GM19025 (cell line): ENCODE measurements around the gene ADGRE3.
"Not testable (repeated sequence)": the region's sequence is repeated elsewhere in the genome, so short reads cannot be mapped to it uniquely, and the experiment has no call there.

Source experiments
- ATAC-seq: cut with Tn5 transposase; IDR thresholded peaks from one replicate; pipeline ENCODE4 v1.9.1; 2021; ENCODE audit warnings: mild to moderate bottlenecking, low read depth, moderate library complexity; ENCODE audit not compliant: unreplicated experiment

The ADGRE3 gene

DNA sequence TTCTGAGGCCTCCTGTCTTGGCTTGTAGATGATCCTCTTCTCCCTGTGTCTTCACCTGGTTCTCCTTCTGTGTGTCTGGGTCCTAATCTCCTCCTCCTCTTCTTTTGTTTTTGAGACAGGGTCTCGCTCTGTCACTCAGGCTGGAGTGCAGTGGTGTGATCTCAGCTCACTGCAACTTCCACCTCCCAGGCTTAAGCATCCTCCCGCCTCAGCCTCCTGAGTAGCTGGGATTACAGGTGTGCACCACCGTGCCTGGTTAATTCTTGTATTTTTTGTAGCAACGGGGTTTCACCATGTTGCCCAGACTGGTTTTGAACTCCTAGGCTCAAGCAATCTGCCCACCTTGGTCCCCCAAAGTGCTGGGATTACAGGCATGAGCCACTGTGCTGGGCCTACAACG, 62.4 kb downstream of the ADGRE3 start:
- not testable (repeated sequence) for ATAC-seq

DNA sequence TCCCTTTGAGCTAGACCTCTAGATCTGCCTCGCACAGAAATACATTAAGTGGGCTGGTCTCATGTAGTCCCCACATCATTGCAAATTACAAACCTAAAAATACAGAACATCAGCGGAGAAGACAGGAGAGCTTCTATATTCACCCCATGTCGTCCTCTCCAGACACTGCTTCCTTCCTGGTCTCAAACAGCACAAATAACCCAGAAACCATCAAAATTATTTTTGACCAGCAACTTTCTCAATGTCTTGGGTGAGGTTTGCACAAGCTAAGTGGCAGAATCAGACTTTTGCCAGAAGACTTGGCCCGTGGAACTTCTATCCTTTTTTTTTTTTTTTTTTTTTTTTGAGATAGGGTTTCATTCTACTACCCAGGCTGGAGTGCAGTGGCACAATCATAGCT, 63.6 kb downstream of the ADGRE3 start:
- no peak for ATAC-seq

DNA sequence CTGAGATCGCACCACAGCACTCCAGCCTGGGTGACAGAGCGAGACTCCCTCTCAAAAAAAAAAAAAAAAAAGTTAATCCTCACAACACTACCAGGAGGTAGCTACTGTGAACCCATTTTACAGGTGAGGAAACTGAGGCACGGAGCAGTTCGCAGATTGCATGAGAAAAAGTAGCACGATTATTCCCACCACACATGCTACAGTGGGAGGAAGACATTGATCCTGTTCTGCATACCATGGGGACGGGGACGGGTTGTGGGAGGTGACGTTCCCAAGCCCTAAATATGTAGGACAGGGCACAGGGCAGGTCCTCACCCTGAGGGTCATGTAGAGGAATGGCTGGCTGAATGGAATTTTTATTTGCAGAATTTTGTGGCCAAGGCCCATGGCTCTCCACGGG, 68.0 kb downstream of the ADGRE3 start:
- ATAC-seq: no peak

DNA sequence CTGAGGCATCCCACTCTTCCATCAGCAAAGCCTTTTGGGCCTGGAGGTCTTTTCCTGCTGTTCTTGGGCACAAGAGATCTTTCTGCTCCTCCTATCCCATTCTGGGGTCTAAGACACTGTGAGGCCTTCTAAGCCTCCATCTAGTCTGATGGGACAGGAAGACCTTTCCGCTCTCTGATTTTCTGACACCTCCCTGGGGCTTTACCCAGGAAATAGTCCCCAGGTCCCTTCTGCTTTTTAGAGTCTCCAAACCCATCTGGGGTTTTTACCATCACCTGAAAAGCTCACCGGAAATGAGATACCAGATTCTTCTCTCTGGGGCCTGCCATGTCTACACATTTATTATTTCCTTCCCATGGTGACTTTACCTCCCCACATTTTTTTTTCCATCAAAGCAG, 70.7 kb downstream of the ADGRE3 start:
- peak; percentile 80 for ATAC-seq

DNA sequence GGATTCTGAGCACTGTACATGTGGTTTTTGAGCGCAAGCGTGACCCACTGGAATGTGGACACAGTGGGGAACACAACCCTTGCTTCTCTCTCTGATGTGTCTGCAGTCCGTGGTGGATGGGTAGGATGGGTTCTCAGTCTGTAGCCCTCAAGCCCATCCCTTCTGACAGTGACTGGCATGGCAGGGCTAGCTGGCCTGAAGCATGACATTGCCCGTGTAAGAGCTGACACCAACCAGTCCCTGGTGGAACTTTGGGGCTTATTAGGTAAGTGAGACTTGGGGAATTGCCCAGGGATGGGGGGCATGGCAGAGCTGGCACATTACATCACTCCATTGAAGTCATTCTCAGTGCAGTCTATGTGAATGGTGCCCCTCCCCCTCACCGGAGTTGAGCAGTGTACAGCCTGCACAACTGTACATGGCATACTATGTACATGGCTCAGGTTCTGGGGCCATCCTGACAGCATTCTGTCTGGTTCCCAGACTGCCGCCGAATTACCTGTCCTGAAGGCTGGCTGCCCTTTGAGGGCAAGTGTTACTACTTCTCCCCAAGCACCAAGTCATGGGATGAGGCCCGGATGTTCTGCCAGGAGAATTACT, 75.0 kb downstream of the ADGRE3 start:
- ATAC-seq: no peak

DNA sequence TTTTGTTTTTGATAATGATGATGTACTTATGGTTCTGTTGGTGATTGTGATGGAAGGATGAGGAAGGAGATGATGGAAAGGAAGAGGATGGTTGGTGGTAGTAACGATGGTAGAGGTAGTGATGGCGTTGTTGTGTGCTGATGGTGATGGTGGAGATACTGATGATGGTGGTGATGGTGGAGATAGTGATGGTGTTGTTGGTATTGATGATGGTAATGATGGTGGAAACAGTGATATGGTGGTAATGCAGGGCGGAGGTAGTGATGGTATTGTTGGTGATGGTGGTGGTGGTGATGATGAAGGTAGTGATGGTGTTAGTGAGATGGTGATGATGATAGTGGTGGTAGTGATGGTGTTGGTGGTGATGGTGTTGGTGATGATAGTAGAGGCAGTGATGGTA, 79.1 kb downstream of the ADGRE3 start:
- ATAC-seq: no peak

DNA sequence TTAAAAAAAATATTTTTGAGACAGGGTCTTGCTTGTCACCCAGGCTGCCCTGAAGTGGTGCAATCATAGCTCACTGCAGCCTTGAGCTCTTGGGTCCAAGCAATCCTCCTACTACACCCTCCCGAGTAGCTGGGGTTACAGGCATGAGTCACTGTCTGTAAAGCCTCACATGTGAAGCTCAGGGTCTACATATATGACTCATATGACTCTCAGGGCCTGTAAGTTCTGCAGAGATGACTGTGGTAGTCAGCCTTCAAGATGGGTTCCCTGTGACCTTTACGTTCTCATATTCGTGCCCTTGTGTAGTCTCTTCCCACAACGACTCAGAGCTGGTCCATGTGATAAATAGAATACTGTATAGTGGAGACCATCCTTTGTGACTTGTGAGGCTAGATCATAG, 85.2 kb downstream of the ADGRE3 start:
- ATAC-seq: not testable (repeated sequence)

DNA sequence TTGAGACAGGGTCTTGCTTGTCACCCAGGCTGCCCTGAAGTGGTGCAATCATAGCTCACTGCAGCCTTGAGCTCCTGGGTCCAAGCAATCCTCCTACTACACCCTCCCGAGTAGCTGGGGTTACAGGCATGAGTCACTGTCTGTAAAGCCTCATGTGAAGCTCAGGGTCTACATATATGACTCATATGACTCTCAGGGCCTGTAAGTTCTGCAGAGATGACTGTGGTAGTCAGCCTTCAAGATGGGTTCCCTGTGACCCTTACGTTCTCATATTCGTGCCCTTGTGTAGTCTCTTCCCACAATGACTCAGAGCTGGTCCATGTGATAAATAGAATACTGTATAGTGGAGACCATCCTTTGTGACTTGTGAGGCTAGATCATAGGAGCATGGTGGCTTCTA, 89.5 kb downstream of the ADGRE3 start:
- peak; percentile 56 for ATAC-seq

DNA sequence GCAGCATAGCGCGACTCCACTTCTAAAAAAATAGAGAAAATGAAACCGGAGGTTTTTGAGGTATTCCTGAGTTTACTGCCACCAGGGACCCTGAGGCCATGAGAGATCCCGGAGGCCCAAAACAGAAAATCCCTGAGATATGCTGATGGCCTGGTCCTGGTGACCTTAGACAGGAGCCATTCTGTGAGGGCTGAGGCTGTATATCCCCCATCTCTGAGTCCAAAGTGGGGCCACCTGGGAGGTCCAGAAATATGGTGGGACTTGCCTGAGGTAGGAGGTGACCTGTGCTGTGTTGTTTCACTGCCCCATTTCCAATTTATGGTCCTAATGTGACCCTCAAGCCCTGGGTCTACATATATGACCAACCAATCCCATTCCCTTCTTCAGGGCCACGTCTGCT, 90.3 kb downstream of the ADGRE3 start:
- not testable (repeated sequence) for ATAC-seq

DNA sequence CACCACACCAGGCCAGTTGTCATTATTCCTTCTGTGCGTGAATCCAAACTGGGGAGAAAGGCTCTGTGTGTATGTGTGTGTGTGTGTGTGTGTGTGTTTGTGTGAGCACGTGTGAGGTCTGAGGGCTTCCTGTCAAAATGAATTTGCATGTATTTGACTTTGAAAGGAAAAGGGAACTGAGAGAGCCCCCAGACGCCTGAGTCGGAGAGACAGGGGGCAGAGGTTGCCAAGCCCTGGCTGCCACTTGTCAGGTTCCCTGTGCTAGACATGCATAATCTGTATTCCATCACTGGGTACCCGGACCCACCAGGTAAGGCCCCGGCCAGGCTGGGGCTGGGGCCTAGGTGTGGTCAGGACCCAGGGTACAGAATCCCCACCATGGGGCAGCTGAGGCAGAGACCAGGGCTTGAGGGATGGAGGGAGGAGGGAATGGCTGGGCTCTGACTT, 91.7 kb downstream of the ADGRE3 start, which contains the start of gene CLEC17A:
CLEC17A (plus strand) TSS at position 191 of the 447 bp plus-strand sequence; CDS start at position 268, 77 bp downstream.
- no peak for ATAC-seq

DNA sequence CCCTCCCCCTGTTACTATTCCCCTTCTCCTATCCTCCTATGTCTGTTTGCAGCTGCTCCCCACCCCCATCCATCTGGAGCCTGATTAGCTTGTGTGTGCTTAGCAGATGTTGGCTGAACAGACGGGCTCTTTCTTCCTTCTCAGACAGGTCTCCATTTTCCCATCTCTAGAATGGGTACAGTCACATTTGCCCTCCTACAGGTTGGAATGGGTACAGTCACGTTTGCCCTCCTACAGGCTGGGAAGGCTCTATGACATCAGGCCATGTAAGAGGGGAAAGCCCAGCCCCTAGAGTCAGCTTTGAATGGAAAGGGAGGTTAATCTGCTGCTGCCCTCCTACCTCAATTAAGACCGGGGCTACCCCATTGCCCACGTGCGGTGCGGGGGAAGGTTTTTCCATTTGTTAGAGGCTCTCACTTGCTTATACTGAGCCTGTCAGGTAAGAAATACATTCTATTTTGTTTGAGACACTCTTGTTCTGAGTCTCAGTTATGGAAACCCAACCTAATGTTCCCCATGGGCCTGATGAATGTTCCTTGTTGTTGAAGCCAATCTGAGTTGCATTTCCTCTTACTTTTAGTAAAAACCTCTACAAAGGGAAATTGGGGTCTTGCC, 93.9 kb downstream of the ADGRE3 start:
- ATAC-seq: no peak

DNA sequence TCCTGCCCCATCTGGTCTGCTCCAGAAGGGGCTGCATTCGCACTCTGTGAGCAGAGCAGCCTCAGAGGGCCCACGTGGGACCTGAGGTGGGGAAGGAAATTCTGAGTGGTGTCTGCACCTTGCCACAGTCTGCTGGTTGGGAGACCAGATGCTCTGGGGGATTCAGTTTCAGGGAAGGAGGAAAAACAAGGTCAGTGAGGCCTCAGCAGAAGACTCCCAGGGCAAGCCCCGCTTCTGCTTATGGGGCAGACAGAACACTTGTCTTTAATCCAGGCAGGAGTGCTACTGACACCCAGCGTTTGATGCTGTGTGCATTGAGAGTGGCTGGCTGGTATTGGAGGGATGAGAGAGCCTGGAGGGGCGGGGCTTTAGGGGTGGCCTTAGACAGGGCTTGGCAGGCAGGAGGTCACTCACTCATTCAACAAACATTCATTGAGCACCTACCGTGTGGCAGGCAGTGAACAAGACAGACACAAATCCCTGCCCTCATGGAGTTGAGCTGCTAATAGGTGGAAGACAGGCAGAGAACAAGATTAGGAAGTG, 96.7 kb downstream of the ADGRE3 start:
- ATAC-seq: no peak

DNA sequence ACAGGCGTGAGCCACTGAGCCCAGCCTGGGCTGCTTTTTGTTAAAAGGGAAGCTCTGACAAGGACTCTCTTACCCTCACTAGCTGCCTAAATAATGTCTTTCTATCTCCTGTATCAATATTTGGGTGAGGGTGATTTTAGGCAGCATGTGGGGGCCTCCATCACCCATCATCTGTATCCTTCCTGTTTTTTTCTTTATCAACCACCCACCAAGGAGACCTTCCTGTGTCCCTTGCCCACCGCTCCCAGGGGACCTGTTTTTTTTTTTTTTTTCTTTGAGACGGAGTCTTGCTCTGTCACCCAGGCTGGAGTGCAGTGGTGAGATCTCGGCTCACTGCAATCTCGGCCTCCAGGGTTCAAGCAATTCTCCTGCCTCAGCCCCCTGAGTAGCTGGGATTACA, 97.4 kb downstream of the ADGRE3 start:
- ATAC-seq: no peak

DNA sequence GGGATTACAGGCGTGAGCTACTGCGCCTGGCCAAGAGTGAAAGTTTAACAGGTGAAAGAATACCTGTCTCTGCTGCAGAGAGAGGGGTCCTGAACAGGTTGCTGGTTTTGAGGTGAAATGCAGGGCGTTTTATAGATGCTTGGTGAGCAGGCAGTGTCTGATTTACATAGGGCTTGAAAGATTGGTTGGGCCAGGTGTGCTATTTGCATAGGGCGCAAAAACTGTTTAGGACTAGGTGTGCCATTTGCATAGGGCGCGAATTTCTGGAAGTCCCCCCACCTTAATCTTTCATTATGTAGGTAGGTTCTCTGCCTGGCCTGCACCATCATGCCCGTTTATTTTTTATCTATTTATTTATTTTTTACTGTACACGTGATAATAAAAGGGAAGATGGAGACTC, 98.3 kb downstream of the ADGRE3 start:
- no peak for ATAC-seq

DNA sequence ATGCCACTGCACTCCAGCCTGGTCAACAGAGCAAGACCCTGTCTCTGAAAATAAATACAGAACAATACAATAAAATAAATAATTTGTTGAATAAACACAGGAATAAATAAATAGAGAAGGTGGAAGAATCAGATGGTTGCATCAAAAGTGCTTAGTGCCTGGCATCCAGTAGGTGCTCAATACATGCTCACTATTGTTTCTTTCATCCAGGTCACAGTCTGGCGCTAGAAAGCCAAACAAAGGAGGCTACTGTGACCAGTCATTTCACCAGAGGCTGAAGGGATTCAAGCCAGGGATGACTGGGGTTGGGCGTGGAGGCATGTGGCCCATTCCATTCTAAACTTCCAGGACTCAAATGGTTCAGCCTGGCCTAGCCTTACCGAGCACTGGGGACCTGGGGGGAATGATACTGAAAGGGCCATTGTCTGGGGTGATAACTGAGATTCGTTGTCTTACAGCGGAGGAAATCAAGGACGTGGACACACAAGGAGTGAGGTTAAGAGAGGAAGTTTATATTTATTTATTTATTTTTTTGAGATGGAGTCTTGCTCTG, 99.1 kb downstream of the ADGRE3 start:
- ATAC-seq: no peak

DNA sequence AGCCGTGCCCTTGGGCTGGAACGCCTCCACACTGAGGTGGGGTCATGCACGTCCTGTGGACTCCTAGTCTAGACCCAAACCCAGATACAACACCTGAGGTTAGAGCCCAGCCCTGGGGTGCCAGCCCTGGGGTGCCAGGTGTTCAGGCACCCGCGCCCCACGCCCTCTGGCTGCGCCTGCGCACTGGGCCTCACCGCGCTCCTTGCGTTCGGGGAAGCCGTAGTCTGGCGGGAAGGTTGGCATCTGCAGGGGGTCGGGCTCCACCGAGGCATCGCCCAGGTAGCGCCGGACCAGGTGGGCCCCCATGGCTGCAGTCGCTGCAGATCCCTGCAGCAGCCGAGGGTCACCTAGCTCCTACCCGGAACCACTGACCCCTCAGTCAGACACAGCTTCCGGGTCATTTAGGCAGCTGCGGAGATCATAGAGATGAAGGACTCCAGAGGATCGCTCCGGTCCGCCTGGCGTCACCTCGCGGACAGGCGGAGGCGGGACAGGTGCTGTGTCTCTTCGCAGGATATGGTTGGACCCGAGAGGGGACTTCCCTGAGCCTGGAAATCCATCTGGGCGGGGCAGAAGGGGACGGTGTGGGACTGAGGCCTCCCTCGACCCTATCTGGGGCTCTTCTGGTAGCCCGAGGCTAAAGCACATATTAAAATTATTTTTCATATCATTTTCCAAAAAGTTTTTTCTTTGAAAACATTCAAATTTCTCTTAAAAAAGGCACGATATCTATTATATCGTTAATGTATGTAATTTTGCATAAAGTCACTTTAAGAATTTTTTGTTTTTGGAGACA, 102.8 kb downstream of the ADGRE3 start, which contains the start of gene NDUFB7:
NDUFB7 (minus strand) TSS at position 372 of the 796 bp plus-strand sequence; CDS start at position 306, 66 bp downstream.
- peak; percentile 86 for ATAC-seq

DNA sequence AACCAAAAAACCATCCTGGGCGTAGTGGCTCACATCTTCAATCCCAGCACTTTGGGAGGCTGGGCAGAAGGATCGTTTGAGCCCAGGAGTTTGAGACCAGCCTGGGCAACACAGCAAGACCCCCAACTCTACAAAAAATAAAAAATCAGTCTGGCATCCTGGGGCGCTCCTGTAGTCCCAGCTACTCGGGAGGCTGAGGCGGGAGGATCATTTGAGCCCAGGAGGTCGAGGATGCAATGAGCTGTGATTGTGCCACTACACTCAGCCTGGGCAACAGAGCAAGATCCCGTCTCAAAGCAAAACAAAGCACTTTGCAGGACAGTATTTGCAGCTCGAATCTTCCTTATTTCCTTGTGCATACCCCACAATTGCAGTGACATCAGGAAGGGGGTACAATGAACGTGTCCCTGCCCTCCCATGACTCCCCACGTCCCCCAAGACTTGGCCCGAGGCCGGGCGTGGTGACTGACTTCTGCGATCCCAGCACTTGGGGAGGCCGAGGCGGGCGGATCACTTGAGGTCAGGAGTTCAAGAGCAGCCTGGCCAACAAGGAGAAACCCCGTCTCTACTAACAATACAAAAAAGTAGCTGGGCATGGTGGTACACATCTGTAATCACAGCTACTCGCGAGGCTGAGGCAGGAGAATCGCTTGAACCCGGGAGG, 103.6 kb downstream of the ADGRE3 start:
- no peak for ATAC-seq
